ENCODE measurements around the gene MFGE8.
A peak's percentile ranks its signal among the peaks of the same experiment; 100 is the strongest.
"Not testable (repeated sequence)": the region's sequence is repeated elsewhere in the genome, so short reads cannot be mapped to it uniquely, and the experiment has no call there.

Gene MFGE8, protein sequence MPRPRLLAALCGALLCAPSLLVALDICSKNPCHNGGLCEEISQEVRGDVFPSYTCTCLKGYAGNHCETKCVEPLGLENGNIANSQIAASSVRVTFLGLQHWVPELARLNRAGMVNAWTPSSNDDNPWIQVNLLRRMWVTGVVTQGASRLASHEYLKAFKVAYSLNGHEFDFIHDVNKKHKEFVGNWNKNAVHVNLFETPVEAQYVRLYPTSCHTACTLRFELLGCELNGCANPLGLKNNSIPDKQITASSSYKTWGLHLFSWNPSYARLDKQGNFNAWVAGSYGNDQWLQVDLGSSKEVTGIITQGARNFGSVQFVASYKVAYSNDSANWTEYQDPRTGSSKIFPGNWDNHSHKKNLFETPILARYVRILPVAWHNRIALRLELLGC

DNA sequence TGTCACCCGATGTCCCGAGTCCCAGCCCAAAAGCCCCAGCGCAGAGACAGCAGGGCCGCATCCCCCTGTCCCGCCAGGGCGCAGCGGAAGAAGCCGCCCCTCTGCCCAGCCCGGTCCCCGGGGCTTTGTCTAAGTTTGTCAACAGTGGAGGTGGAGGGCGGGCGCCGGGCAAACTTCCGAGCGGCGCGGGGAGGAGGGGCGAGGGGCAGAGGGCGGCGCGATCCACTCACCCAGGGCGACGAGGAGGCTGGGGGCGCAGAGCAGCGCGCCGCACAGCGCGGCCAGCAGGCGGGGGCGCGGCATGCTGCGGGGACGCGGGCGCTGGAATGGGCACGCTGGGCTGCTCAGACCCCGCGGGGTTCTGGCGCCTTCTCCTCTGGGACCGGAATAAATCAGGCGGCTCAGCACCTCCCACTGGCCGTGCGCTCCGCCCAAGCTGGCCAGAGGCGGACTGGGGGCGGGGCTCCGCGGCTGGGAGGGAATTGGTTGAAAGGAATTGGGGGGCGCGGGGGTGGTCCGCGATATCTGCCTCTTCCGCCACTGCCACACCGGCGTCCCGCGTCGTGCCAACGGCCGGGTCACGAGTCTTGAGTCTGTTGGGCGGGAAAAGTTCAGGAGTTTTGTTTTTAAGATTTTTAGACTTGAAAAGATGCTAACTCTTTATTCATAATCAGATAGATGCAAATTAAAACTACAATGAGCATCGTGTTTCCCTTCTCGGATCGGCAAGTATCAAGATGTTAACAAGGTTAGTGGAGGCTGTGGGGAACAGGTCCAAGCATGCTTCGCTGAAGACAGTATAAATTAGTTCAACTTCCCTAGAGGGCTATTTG lies at the start of gene MFGE8:
MFGE8 (minus strand) TSS at position 363 of the 833 bp plus-strand sequence; CDS start at position 303, 60 bp downstream.
- Mint-ChIP-seq H3K36me3 (ENCODE audit: low read depth) (no peaks in the 10 kb centered on the region), H3K4me3 (peak within 1 kb of the TSS; percentile 86), H3K9me3 (no peaks in the 10 kb centered on the region), H3K27me3 (peaks cover 6% of the 10 kb centered on the region), H3K4me1 (peaks cover 22% of the 10 kb centered on the region), H3K27ac (peak within 1 kb of the TSS; percentile 90)
- ATAC-seq (peak; percentile 86), DNase-seq (peak; percentile 84)

DNA sequence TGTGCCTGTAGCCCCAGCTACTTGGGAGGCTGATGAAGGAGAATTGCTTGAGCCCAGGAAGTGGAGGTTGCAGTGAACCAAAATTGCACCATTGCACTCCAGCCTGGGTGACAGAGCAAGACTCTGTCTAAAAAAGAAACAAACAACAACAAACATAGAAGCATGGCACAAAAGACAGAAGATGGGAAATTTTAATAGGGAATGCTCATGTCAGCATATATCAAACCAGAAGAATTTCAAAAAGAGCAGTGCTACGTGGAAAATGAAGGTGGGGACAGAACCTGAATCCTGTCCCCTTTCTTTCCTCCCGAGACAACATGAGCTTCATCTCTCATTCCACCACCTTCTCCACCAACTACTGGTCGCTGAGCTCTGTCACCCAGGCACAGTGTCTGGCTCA lies 46.3 kb upstream of the MFGE8 start:
- Mint-ChIP-seq H3K4me1 (no peaks in the 10 kb centered on the region), H3K4me3 (no peak overlapping the region), H3K27me3 (no peaks in the 10 kb centered on the region), H3K9me3 (no peaks in the 10 kb centered on the region), H3K36me3 (ENCODE audit: low read depth) (no peaks in the 10 kb centered on the region), H3K27ac (no peak overlapping the region)
- no peak for DNase-seq
- no peak for ATAC-seq

DNA sequence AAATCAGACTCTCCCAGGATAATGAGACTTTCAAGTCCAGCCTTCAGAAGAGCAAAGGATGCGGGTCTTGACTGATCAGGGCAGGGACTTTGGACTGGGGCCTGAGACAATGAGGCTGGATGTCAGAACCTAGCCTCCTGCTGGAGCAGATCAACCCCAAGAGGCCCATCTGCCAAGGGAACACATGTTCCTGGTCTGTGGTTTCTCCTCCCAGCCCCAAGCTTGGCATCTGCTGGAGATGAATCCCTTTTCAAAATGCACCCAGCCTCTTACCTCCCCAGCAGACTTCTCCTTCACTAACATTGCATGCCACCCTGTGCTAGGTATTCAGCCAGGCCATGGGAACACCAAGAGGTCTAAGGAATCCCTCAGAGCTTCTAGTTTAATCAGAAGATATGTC lies 43.7 kb upstream of the MFGE8 start:
- peaks cover 3% of the 10 kb centered on the region for H3K27me3 Mint-ChIP-seq
- H3K4me1 Mint-ChIP-seq, result no peaks in the 10 kb centered on the region
- H3K4me3 Mint-ChIP-seq, result no peak overlapping the region
- no peak for ATAC-seq
- H3K9me3 Mint-ChIP-seq, result no peaks in the 10 kb centered on the region
- DNase-seq, result no peak
- no peaks in the 10 kb centered on the region for H3K36me3 Mint-ChIP-seq (ENCODE audit: low read depth)
- no peak overlapping the region for H3K27ac Mint-ChIP-seq

DNA sequence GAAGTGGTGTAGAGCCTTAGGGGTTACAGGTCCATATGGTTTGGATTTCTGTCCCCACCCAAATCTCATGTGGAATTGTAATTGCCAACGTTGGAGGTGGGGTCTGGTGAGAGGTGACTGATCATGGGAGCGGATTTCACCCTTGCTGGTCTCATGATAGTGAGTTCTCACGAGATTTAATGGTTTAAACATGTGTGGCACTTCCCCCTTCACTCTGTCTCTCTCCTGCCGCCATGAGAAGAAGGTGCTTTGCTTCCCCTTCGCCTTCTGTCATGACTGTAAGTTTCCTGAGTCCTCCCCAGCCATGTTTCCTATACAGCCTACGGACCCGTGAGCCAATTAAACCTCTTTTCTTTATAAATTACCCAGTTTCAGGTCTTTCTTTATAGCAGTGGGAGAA lies 43.1 kb upstream of the MFGE8 start:
- H3K4me1 Mint-ChIP-seq, result no peaks in the 10 kb centered on the region
- H3K27me3 Mint-ChIP-seq, result peaks cover 3% of the 10 kb centered on the region
- DNase-seq, result no peak
- no peak overlapping the region for H3K27ac Mint-ChIP-seq
- H3K36me3 Mint-ChIP-seq (ENCODE audit: low read depth), result no peaks in the 10 kb centered on the region
- ATAC-seq, result no peak
- no peak overlapping the region for H3K4me3 Mint-ChIP-seq
- no peaks in the 10 kb centered on the region for H3K9me3 Mint-ChIP-seq

DNA sequence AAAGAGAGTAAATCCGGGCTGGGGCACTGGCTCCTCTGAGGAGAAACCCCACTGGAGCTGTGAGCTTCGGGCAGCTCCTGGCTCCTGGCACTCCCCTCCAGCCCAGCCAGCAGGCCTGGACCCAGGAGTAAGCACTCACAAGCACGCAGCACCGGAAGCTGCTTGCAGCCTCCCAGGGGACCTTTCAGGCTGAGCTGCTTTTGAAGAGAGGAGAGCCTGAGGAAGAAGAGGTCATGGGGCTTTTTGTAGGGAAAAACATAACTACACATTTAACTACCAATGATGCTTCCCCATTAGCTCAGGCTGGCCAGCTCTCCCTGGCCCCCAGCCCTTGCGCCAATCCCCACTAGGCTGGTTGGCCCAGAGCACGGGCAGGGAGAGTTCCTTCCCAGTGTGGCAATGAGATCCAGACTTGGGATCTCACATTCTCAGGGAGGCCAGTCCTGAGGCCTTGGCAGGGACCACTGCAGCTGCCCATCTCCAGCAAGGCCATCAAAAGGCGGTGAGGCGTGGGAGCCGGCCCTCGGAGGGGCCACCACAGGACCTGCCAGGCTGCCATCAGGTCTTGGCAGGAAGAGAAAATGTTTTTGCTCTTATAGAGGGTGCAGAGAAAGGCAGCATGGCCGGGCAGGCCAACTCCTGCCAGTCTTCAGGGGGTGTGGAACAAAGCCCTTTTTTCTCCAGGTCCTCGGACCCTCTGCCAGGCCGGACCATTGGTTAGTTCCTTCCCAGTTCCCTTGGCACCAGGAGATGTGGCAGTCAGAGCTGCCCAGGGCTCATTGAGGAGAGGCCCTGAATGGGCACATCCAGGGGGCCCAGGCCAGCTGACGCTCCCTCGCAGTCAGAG lies 41.5 kb upstream of the MFGE8 start:
- DNase-seq, result no peak
- ATAC-seq, result no peak
- Mint-ChIP-seq H3K27ac (no peak overlapping the region), H3K36me3 (ENCODE audit: low read depth) (no peaks in the 10 kb centered on the region), H3K9me3 (no peaks in the 10 kb centered on the region), H3K4me1 (no peaks in the 10 kb centered on the region), H3K4me3 (no peak overlapping the region), H3K27me3 (peaks cover 3% of the 10 kb centered on the region)

DNA sequence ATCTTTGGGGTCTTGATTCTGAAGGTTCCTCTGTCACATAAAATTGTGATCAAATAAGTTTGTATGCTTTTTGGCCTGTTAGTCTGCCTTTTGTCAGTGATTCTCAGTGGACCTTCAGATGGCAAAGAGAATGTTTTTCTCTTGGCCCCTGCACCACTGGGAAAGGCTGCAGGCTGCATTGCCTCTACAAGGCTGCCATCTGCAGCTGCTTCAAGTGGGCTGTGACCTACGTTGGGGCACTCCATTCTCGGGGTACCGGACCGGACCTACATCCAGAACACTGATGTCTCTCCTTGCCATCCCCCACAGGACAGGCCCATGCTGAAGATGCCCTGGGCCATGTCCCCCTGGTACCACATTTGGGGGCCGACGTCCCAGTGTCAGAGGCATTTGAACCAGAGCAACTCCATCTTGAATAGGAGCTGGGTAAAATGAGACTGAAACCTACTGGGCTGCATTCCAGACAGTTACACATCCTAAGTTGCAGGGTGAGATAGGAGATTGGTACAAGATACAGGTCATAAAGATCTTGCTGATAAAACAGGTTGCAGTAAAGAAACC lies 37.5 kb upstream of the MFGE8 start:
- no peak overlapping the region for H3K4me3 Mint-ChIP-seq
- no peaks in the 10 kb centered on the region for H3K4me1 Mint-ChIP-seq
- ATAC-seq, result no peak
- no peak for DNase-seq
- no peaks in the 10 kb centered on the region for H3K36me3 Mint-ChIP-seq (ENCODE audit: low read depth)
- H3K9me3 Mint-ChIP-seq, result no peaks in the 10 kb centered on the region
- no peak overlapping the region for H3K27ac Mint-ChIP-seq
- peaks cover 3% of the 10 kb centered on the region for H3K27me3 Mint-ChIP-seq

DNA sequence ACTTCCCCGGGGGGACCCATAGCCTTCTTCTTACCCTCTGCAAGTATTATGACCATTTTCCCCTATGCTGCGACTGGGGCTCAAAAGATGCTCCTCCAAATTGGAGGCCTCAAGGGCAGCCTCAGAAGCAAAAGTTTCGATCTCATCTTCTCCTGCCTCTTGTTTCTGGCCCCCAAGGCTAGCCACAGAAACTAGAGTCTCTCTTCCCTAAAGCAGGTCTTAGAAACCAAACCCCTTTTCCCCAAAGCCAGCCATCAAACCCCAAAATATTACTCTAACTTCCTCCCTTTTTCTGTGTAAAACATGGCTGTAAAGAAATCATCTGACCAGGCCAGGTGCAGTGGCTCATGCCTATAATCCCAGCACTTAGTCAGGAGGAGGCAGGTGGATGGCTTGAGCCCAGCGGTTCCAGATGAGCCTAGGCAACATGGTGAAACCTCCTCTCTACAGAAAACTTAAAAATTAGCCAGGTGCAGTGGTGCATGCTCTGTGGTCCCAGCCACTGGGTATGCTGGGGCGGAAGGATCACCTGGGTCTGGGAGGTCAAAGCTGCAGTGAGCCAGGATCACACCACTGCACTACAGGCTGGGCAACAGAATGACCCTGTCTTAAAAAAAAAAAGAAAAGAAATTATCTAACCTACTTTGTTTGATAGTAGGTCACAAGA lies 36.7 kb upstream of the MFGE8 start:
- Mint-ChIP-seq H3K36me3 (ENCODE audit: low read depth) (no peaks in the 10 kb centered on the region), H3K4me3 (no peak overlapping the region), H3K27ac (no peak overlapping the region), H3K4me1 (no peaks in the 10 kb centered on the region), H3K9me3 (no peaks in the 10 kb centered on the region), H3K27me3 (peaks cover 3% of the 10 kb centered on the region)
- no peak for ATAC-seq
- no peak for DNase-seq

DNA sequence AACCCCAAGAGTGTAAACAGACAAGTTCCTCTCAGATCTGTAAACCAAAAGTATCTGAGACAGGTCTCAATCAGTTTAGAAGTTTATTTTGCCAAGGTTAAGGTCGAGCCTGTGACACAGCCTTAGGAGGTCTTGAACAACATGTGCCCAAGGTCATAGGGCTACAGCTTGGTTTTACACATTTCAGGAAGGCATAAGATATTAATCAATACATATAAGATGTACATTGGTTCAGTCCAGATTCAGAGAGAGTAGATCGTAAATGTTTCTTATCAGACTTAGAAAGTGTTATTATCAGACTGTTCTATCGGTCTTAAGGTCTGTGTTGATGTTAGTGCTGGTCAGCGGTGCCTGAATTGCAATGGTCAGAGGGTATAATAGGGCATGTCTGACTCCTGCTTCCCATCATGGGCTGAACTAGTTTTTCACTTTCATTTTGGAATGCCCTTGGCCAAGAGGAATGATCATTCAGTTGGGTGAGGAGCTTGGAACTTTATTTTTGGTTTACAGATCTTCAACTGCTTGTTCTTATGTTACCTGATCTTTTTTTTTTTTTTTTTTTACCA lies 27.0 kb upstream of the MFGE8 start:
- Mint-ChIP-seq H3K27ac (no peak overlapping the region), H3K27me3 (peaks cover under 1% of the 10 kb centered on the region), H3K4me3 (no peak overlapping the region), H3K4me1 (no peaks in the 10 kb centered on the region), H3K9me3 (no peaks in the 10 kb centered on the region), H3K36me3 (ENCODE audit: low read depth) (no peaks in the 10 kb centered on the region)
- ATAC-seq, result no peak
- DNase-seq, result no peak

DNA sequence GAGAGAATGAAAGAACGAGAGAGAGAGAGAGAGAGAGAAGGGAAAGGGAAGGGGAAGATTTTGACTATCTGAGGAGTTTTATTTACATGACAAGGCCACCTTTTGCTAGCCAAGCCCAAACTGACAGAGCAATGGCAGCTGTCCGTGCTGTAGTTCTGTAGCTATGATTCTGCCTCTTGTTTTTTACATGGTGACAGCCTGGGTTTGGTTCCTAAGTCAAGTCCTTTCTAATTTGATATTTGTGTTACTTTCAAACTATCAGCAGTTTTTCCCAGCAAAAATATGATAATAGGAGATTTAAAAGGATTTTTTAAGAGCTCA lies 26.3 kb upstream of the MFGE8 start:
- Mint-ChIP-seq H3K27me3 (peaks cover 2% of the 10 kb centered on the region), H3K27ac (no peak overlapping the region), H3K4me1 (no peaks in the 10 kb centered on the region), H3K9me3 (no peaks in the 10 kb centered on the region), H3K36me3 (ENCODE audit: low read depth) (no peaks in the 10 kb centered on the region), H3K4me3 (no peak overlapping the region)
- DNase-seq, result no peak
- ATAC-seq, result no peak

DNA sequence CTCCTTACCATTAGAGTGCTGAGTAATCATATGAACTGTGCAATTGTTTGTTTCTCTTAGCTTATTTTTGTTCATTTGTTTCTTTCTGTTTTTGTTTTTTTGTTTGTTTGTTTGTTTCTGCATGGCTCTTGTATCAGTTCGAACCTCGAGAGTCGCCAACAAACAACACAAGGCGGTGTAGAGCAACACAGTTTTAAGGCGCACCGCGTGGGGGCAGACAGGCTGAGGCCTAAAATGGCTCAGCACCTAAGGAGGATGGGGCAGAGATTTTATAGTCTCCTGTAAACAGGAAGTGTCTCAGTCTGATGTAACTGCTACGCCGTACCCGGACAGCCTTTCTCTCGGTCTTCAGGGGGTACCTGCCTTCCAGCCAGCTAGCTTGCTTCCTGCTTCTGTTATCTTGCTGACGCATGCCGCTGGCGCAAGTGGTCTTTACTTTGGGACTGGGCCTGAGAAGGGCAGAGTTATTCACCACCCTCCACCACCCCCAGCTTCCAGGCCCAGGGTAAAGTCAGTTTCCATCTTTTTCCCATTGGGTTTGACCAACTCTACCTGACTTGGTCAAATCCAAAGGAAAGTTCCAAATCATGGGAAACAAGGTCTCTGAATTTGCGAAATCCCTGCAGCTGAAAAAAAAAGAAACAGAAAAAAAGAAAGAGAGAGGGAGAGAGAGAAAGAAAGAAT lies 25.8 kb upstream of the MFGE8 start:
- ATAC-seq, result no peak
- peaks cover 2% of the 10 kb centered on the region for H3K27me3 Mint-ChIP-seq
- DNase-seq, result no peak
- H3K36me3 Mint-ChIP-seq (ENCODE audit: low read depth), result no peaks in the 10 kb centered on the region
- no peak overlapping the region for H3K4me3 Mint-ChIP-seq
- no peaks in the 10 kb centered on the region for H3K9me3 Mint-ChIP-seq
- no peaks in the 10 kb centered on the region for H3K4me1 Mint-ChIP-seq
- no peak overlapping the region for H3K27ac Mint-ChIP-seq

DNA sequence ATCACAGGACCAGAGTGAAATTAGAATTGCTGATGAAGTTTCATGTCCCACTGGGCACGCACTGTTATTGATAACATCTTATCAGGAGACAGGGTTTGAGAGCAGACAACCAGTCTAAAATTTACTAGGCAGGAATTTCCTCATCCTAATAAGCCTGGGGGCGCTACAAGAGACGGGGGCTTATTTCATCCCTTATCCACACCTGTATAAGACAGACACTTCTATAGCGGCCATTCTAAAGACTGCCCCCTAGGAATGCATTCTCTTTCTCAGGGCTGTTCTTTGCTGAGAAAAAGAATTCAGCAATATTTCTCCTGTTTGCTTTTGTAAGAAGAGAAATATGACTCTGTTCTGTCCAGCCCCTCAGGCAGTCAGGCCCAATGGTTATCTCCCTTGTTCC lies 21.3 kb upstream of the MFGE8 start:
- not testable (repeated sequence) for H3K4me3 Mint-ChIP-seq; H3K36me3 Mint-ChIP-seq (ENCODE audit: low read depth); H3K4me1 Mint-ChIP-seq; H3K9me3 Mint-ChIP-seq; ATAC-seq; H3K27ac Mint-ChIP-seq; DNase-seq; H3K27me3 Mint-ChIP-seq

DNA sequence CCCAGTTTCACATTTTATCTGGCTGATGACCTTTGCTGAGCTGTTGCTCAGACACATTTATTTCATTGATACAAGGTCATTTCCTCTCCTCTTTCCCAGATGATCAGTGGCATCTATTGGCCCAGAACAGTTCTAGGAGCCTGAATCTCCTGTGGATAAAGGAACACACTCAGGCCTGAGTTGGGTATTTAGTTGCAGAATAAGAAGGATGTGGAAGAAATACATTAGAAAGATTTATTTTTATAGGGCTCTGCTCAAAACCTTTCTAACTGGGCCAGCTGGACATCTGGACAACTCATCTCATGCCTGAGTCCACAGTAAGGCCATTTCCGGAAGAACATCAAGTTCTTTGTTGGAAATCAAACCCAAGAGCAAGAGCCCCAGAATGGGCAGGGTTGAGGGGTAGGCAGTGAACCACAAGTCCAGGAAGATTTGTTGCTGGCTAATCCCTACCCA lies 19.7 kb upstream of the MFGE8 start:
- Mint-ChIP-seq H3K4me1 (no peaks in the 10 kb centered on the region), H3K36me3 (ENCODE audit: low read depth) (no peaks in the 10 kb centered on the region), H3K27ac (no peak overlapping the region), H3K4me3 (no peak overlapping the region), H3K9me3 (peaks cover 6% of the 10 kb centered on the region), H3K27me3 (peaks cover 7% of the 10 kb centered on the region)
- ATAC-seq, result no peak
- no peak for DNase-seq

DNA sequence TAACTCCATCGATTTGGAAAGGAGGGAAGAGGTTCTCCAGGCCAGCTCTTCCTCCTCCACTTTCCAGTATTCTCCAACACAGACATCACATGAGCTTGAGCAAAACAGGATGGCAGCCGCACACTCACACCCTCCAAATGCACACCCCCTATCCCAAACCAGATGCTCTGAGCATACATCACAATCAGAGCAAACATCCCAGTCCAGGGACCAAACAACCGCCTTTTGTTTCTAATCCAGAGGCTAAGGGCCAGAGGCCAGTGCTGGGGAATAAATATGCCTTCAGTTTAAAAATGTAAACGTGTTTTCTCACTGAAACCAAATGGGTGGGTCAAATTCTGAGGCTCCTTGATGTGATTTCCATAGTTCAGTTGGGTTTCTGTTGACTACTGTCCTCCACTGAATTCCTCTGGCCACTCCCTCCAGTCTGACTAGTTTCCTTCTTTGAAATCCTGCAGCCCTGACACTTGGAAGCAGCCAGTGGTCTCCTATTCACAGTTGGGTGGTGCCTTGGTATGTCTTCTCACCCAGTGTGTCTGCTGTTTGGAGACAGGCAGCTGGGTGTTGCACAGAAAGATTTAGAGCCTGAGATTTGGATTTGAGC lies 19.2 kb upstream of the MFGE8 start:
- DNase-seq (no peak), ATAC-seq (no peak)
- Mint-ChIP-seq H3K9me3 (peaks cover 7% of the 10 kb centered on the region), H3K27ac (no peak overlapping the region), H3K4me1 (no peaks in the 10 kb centered on the region), H3K4me3 (no peak overlapping the region), H3K36me3 (ENCODE audit: low read depth) (no peaks in the 10 kb centered on the region), H3K27me3 (peaks cover 7% of the 10 kb centered on the region)

All from activated naive CD8-positive, alpha-beta T cell treated with anti-CD3 and anti-CD28 coated beads, Interleukin-2, amount 50 U/mL, for 24 hours (primary cell).